LNCaP clone FGC (cell line): ENCODE measurements around the gene SLC29A3.

Experiments used
- DNase-seq: peaks from one replicate; pipeline ENCODE4 v3.0.0-alpha.2; 2011; ENCODE audit warnings: low read depth
- H3K4me3 ChIP-seq: 2 replicates; pipeline ENCODE4 v1.5.1; 2011; ENCODE audit warnings: mild to moderate bottlenecking, low read depth, low read length, control low read depth
- TF ChIP-seq, protein P1 (sequence below): IDR thresholded peaks from 2 replicates; pipeline ENCODE4 v1.5.1; 2012; ENCODE audit warnings: mild to moderate bottlenecking; ENCODE audit not compliant: control insufficient read depth, insufficient read depth; ENCODE audit errors: extremely low read depth

SLC29A3 gene

GRCh38 chr10:71284544-71285179 lies 34.4 kb upstream of the SLC29A3 start:
- no peak overlapping the region for H3K4me3 ChIP-seq
- no peak for DNase-seq
- TF ChIP-seq, protein P1, sequence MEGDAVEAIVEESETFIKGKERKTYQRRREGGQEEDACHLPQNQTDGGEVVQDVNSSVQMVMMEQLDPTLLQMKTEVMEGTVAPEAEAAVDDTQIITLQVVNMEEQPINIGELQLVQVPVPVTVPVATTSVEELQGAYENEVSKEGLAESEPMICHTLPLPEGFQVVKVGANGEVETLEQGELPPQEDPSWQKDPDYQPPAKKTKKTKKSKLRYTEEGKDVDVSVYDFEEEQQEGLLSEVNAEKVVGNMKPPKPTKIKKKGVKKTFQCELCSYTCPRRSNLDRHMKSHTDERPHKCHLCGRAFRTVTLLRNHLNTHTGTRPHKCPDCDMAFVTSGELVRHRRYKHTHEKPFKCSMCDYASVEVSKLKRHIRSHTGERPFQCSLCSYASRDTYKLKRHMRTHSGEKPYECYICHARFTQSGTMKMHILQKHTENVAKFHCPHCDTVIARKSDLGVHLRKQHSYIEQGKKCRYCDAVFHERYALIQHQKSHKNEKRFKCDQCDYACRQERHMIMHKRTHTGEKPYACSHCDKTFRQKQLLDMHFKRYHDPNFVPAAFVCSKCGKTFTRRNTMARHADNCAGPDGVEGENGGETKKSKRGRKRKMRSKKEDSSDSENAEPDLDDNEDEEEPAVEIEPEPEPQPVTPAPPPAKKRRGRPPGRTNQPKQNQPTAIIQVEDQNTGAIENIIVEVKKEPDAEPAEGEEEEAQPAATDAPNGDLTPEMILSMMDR = no peak

DNA sequence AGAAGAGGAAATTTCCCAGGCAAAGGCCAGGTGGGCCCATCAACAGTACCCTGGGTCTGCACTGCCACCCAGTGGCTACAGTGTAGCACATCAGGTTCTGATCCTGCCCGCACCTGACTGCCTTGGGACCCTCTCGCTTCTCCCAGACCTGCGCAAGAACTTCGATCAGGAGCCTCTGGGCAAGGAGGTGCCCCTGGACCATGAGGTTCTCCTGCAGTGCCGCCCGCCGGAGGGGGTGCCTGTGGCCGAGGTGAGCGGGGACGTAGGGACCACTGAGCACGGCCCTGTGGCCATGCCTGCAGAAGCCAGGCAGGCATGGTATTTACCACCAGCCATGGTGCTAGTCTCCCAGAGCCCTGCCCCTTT lies 33.9 kb upstream of the SLC29A3 start:
- no peak overlapping the region for H3K4me3 ChIP-seq
- DNase-seq = no peak
- TF ChIP-seq, protein P1 = peak; percentile 85

DNA sequence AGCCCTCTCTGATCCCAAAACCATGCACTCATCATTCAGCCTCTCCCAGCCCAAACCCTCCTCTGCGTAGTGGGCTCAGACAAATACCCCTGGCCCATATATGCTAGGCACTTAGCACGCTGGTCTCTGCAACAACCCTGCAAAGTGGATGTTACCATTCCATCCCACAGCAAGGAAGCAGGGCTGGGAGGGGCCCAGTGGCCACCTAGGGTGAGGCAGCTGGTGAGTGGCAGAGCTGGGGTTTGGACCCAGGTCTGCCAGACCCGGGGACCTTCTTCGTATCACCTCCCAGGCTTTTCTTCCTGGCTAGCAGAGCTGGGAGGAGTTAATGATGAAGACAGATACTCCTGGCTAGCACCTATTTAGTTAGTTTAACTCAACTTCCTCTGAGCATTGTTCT lies 33.1 kb upstream of the SLC29A3 start:
- TF ChIP-seq, protein P1 = no peak
- DNase-seq = no peak
- no peak overlapping the region for H3K4me3 ChIP-seq

DNA sequence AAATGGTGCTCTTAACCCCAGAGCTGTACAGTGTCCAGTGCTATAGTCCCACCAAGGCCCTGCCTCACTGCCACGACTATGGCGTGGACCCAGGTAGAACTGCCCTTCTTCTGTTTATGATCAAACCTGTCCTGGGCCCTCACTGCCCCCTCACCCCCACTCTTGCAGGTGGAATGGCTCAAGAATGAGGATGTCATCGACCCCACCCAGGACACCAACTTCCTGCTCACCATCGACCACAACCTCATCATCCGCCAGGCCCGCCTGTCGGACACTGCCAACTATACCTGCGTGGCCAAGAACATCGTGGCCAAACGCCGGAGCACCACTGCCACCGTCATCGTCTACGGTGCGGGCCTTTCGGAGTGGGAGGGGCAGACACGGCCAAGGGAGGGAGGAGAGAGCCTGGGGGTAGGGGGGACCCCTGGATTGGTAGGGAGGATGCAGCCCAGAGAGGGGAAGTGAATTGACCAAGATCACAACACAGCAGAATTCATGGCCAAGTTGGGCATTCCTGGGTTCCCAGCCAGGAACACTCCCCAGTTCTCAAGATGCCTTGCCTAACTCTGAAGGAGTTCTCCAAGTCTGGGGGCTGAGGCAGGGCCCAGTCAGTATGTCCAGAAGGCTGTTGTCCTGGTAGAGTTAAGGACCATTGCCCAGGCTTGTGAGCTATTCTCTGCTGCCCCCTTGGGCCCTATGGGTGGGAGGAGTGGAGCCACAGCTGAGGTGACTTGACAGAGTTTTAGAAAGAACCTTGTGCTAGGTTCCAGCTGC lies 32.4 kb upstream of the SLC29A3 start:
- no peak for DNase-seq
- H3K4me3 ChIP-seq = no peak overlapping the region
- TF ChIP-seq, protein P1 = no peak

DNA sequence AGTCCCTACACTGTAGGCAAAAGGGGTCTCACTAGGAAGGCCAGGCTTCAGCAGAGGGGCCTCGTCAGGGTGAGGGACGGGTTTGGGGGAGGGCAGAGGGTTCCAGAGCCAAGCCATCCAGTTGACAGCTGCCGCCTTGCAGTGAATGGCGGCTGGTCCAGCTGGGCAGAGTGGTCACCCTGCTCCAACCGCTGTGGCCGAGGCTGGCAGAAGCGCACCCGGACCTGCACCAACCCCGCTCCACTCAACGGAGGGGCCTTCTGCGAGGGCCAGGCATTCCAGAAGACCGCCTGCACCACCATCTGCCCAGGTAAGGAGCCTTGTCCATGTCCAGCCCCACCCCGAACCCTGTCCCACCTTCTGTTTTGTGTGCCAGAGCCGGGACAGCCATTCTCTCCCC lies 31.6 kb upstream of the SLC29A3 start:
- TF ChIP-seq, protein P1 = no peak
- no peak for DNase-seq
- no peak overlapping the region for H3K4me3 ChIP-seq

GRCh38 chr10:71288461-71288860 lies 30.6 kb upstream of the SLC29A3 start:
- no peak overlapping the region for H3K4me3 ChIP-seq
- DNase-seq = no peak
- TF ChIP-seq, protein P1 = no peak

DNA sequence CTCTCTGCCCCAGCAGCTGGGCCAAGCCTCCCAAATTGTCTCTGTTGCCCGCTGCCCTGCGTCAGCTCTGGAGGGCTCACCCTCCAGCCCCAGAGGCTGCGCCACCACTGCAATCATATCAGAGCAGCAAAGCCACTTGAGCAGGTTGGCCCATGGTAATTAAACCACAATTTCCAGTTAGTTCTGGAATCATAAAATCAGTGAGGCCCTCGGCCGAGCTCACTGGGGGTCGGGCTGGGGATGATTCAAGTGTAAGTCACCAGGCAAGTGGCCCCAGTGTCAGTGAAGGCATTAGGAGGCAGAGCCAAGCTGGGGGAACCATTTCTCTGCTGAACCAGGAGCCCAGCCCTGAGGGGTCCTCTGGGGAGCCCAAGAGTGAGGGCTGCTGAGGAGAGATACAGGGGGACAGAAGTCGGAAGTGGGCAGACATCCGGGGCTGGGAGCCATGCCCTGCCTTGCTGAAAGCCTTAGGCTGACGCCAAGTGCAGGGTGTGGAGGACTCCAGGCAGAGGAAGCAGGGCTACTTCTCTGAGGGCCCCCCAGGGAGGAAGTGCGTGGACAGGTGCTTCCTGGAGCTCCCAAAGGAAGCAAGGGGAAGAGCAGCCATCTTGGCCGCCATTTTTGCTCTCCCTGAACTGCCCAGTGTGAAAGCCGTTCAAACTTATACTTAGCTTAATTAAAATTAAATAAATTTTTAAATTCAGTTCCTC lies 29.5 kb upstream of the SLC29A3 start:
- H3K4me3 ChIP-seq = no peak overlapping the region
- TF ChIP-seq, protein P1 = no peak
- no peak for DNase-seq
